ENCODE results near the gene SHISA6. TPM values are rescaled to one million over a fixed set of nuclear protein-coding genes. Genes with fewer than 3 reads are reported as not detected.

SHISA6 gene
- total and polyA plus RNA-seq, 2 donors (not counting 1 experiment from before 2014, with no cell fraction given) = not detected

GRCh38 chr17:11251561-11252107 is 10.6 kb downstream of the SHISA6 start:
- H3K9ac ChIP-seq (ENCODE audit: low read length) = no peak overlapping the region
- intact Hi-C loops (cut with micrococcal nuclease) = no loop called here
- WGBS (ENCODE audit: insufficient coverage) = 84% methylated on average over 11 of the region's 11 CpGs
- H3K4me2 ChIP-seq (replicated peaks; ENCODE audit: low read depth, low read length, poor library complexity, severe bottlenecking) = no peak overlapping the region
- H3K4me1 ChIP-seq (ENCODE audit: control insufficient read depth in 2 of 2, insufficient read depth in 2 of 2, low read length in 2 of 2) = no peaks in the 10 kb centered on the region
- Mint-ChIP-seq H3K27me3 (no peaks in the 10 kb centered on the region), H3K4me1 (no peaks in the 10 kb centered on the region), H3K27ac (no peak overlapping the region), H3K4me3 (no peak overlapping the region), H3K9me3 (ENCODE audit: insufficient read depth) (no peaks in the 10 kb centered on the region)
- TF ChIP-seq EZH2 (IDR thresholded peaks at IDR 0.05; ENCODE audit: borderline replicate concordance, insufficient read depth, low read depth, low read length, poor library complexity, severe bottlenecking) (no peak), CTCF (IDR thresholded peaks at IDR 0.05) (no peak)
- ATAC-seq (ENCODE audit: low read depth) = no peak
- H3K27ac ChIP-seq (ENCODE audit: low read length in 2 of 2) = no peak overlapping the region
- H3K9me3 ChIP-seq (ENCODE audit: control extremely low read depth in 1 of 3, control insufficient read depth in 2 of 3, insufficient read depth in 1 of 3, low read length in 2 of 3) = peaks cover 0 to under 1% (median 0%) of the 10 kb centered on the region in 3 donors
- H3K79me2 ChIP-seq (ENCODE audit: control insufficient read depth, insufficient read depth, low read length) = no peaks in the 10 kb centered on the region
- no peaks in the 10 kb centered on the region for H3K36me3 ChIP-seq (replicated peaks in 1 of 2; ENCODE audit: control extremely low read depth in 1 of 2, control insufficient read depth in 1 of 2, extremely low read depth in 1 of 2, insufficient read depth in 2 of 2, low read length in 1 of 2)
- H3K4me3 ChIP-seq (ENCODE audit: control extremely low read depth in 1 of 5, extremely low read depth in 1 of 5, insufficient read depth in 1 of 5, low read depth in 2 of 5, low read length in 4 of 5) = no peak overlapping the region
- ChIA-PET CTCF (interaction anchor here (0.7 kb wide), 1 partner anchor 124 kb away, joined by 3 read pairs; no protein-coding TSS in a partner anchor), POLR2A (no interaction called here)
- H3K27me3 ChIP-seq (replicated peaks in 1 of 4; ENCODE audit: control extremely low read depth in 1 of 4, control insufficient read depth in 3 of 4, insufficient read depth in 4 of 4, low read length in 3 of 4) = no peaks in the 10 kb centered on the region
- DNase-seq = no peak
- no peak overlapping the region for H2AFZ ChIP-seq (ENCODE audit: insufficient read depth, low read depth, low read length, poor library complexity, severe bottlenecking)
- H4K20me1 ChIP-seq (ENCODE audit: control insufficient read depth, insufficient read depth, low read length, poor library complexity, severe bottlenecking) = no peaks in the 10 kb centered on the region

- Histone ChIP-seq H3K79me2 (ENCODE audit: control insufficient read depth, insufficient read depth, low read length) (no peaks in the 10 kb centered on the region), H2AFZ (ENCODE audit: insufficient read depth, low read depth, low read length, poor library complexity, severe bottlenecking) (no peak overlapping the region), H4K20me1 (ENCODE audit: control insufficient read depth, insufficient read depth, low read length, poor library complexity, severe bottlenecking) (no peaks in the 10 kb centered on the region), H3K4me2 (replicated peaks; ENCODE audit: low read depth, low read length, poor library complexity, severe bottlenecking) (no peak overlapping the region), H3K9ac (ENCODE audit: low read length) (no peak overlapping the region), H3K9me3 (ENCODE audit: control extremely low read depth in 1 of 3, control insufficient read depth in 2 of 3, insufficient read depth in 1 of 3, low read length in 2 of 3) (peaks cover 0 to 4% (median 0%) of the 10 kb centered on the region in 3 donors), H3K36me3 (replicated peaks in 1 of 2; ENCODE audit: control extremely low read depth in 1 of 2, control insufficient read depth in 1 of 2, extremely low read depth in 1 of 2, insufficient read depth in 2 of 2, low read length in 1 of 2) (no peaks in the 10 kb centered on the region), H3K4me3 (ENCODE audit: control extremely low read depth in 1 of 5, extremely low read depth in 1 of 5, insufficient read depth in 1 of 5, low read depth in 2 of 5, low read length in 4 of 5) (no peak overlapping the region), H3K4me1 (ENCODE audit: control insufficient read depth in 2 of 2, insufficient read depth in 2 of 2, low read length in 2 of 2) (no peaks in the 10 kb centered on the region), H3K27ac (ENCODE audit: low read length in 2 of 2) (no peak overlapping the region), H3K27me3 (replicated peaks in 1 of 4; ENCODE audit: control extremely low read depth in 1 of 4, control insufficient read depth in 3 of 4, insufficient read depth in 4 of 4, low read length in 3 of 4) (no peaks in the 10 kb centered on the region)
- TF ChIP-seq CTCF (IDR thresholded peaks at IDR 0.05) (no peak), EZH2 (IDR thresholded peaks at IDR 0.05; ENCODE audit: borderline replicate concordance, insufficient read depth, low read depth, low read length, poor library complexity, severe bottlenecking) (no peak)
- H3K4me3 Mint-ChIP-seq = no peak overlapping the region
- ATAC-seq (ENCODE audit: low read depth) (no peak), DNase-seq (no peak)
- intact Hi-C loops (cut with micrococcal nuclease) = no loop called here
- peaks cover under 1% of the 10 kb centered on the region for H3K9me3 Mint-ChIP-seq (ENCODE audit: insufficient read depth)
- ChIA-PET POLR2A (no interaction called here), CTCF (no interaction called here)
- H3K4me1 Mint-ChIP-seq = no peaks in the 10 kb centered on the region
- no peak overlapping the region for H3K27ac Mint-ChIP-seq
- H3K27me3 Mint-ChIP-seq = no peaks in the 10 kb centered on the region
- WGBS (ENCODE audit: insufficient coverage) = 87% methylated on average over 6 of the region's 11 CpGs
Measured at GRCh38 chr17:11252146-11252545, 11.1 kb downstream of the SHISA6 start.

Measured in B cell (primary cell).